HK-2 (cell line): ENCODE data around the gene NECTIN4.
"Not testable (repeated sequence)": the region's sequence is repeated elsewhere in the genome, so short reads cannot be mapped to it uniquely, and the experiment has no call there.

ENCODE experiments used
- DNase-seq: peaks from one replicate; pipeline ENCODE4 v3.0.0-alpha.2; 2018; ENCODE audit not compliant: unreplicated experiment

The NECTIN4 gene

DNA sequence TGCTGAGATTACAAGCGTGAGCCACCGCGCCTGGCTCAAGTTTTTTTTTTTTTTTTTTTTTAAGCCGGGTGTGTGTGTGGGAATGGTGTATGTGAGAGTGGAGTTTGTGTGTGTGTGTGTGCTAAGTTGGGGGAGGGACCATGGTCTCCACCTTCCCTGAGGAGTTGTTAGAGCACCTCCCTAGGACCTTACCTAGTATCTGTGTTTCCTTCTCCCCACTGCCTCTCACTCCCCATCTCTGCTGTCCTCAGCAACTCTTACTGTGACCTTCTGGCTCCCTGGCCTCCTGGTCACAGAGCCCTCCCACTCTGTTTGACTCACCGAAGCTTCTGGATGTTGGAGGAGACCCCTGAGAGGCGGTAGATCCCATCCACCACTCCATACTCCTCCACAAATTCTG, 30.1 kb downstream of the NECTIN4 start:
- no peak for DNase-seq

DNA sequence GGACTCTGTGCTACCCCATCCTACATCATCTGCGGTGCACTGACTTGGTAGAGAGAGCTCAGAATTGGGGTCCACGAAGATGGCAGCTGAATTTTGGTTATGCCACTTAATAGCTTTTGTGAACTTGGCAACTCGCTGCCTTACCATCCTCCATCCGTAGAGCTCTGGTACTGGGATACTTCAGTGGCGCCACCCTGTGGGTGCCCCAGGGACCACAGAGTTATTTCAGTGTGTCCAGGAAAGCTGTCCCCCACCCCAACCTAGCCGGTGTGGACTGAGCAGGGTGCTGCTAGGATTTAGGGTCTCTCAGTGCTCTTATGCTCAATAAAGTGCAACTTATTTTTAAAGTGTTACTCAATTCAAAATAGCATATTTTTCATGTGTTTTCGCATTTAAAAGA, 34.6 kb downstream of the NECTIN4 start:
- no peak for DNase-seq

DNA sequence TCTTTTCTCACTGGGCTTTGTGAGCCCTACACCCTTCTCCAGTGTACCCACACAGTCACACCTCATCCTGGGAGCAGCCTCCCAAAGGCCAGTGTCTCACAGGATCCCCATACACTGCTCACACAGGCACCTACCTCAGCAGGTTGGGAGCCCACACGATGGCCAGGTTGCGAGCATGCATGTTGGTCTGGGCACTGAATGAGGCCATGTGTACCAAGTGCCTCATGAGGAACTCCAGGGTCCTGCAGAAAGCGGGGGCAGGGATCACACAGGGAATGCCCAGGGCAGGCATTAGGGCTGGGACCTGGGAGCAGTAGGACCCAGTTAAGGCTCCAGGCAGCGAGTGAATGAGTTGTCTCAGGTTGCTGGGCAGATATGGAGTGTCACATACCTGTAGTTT, 35.1 kb downstream of the NECTIN4 start:
- DNase-seq = no peak

DNA sequence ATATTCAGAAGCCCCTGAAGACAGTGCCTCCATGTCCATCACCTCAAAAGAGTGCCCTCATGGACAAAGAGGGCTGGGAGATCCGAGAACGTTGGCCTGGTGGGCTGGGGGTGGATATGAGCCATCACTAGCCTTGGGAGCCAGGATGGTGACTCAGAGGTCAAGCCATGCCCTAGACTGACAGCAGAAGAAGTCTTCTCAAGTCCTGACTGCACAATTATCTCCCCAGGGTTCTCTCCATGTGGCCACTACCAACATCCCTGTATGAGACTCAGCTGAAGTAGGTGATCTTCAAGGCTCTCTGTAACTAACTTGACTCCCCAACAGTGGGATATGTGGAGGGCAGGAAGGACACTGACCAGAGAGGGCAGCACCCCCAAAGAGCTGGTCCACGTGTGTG, 36.5 kb downstream of the NECTIN4 start:
- DNase-seq = no peak

DNA sequence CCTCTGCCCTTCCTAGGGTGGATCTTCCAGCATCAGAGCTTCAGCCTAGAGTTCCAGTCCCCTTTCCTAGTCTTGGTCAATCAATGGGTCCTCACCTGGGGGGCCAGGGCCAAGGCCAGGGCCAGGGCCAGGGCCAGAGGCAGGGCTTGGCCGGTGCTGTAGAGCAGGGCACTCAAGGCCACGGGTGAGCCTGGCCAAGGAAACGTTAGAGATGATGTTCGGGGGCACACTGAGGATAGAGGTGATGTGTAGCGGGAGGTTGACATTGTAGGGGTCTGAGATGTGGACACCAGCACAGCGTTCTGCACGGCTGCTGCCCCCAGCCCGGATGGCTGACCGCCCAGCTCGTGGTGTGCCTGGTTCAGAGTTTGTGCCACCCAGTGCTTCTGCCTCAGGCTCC, 38.1 kb downstream of the NECTIN4 start:
- no peak for DNase-seq

DNA sequence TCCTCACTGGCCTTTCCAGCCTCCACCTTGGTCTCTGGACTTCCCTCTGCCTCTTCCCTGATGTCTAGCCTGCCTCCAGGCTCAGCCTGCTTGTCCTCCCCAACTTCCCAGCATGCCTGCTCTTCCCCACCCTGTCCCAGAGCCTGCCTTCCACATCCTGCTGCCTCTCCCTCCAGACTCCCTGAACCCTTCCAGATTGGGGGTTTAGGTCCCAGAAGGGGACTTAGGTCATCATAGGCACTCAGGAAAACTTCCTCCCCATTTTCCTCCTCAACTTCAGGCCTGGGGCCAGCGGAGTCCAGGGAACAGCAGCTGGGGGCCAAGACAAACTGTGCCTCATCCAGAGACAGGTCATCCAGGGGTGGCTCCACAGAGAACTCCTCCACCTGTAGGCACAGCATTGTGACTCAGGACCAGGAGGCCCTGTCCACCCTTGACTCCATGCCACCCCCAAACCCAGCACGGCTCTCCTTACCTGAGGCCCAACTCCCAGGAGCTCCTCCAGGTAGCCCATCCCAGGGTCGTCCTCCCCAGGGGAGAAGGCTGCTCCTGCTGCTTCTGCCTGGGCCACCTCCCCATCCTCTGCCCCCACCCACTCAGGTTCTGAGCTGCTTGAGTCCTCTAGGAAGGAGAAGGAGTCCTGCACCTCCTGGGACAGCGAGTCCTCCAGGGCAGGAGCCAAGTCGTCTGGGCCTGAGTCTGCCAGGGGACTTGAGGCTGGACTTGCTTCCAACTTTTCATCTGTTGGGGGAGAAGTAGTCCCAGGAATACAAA, 40.2 kb downstream of the NECTIN4 start:
- no peak for DNase-seq

DNA sequence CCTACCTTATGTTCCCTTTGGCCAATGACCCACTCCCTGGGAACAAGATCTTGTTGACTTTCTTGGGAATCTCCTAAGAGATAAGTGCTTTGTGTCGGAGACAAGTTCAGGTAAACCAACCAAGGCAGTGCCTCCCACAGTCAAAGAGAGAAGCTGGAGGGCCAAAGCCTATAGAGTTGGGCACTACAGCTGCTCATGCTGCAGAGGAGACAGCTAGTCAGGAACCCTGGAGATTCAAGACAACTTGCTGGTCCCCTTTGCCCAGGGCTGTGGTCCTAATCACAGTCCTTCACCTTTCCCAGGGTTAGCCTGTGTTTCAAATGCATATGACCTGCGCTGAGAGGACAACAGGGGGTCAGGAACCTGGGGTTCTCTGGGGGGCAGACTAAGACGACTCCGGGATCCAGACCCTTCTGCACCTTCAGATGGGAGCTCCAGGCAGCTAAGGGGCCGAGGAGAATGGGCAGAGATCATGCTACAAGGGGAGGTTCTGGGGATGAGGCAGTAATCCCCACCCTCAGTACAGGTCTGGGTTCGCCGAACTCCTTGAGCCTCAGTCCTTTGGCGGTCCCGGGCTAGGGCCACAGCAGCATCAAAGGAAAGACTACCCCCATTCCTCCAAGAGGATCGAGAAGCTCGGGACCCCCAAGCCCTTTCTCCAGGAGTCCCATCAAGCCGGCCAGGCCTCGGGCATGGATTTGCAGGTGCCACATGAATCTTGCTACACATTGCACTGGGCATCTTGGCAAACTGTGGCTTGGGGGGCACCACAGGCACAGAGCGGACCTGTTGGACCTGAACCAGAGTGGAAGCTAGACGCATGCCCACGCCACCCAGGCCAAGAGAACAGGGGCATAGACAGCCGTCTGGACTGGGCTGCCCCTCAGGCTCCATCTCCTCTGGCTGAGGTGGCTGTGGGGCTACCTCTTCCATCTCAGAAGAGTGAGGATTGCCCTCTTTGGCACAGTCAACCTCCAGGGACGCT, 41.6 kb downstream of the NECTIN4 start:
- DNase-seq = no peak

DNA sequence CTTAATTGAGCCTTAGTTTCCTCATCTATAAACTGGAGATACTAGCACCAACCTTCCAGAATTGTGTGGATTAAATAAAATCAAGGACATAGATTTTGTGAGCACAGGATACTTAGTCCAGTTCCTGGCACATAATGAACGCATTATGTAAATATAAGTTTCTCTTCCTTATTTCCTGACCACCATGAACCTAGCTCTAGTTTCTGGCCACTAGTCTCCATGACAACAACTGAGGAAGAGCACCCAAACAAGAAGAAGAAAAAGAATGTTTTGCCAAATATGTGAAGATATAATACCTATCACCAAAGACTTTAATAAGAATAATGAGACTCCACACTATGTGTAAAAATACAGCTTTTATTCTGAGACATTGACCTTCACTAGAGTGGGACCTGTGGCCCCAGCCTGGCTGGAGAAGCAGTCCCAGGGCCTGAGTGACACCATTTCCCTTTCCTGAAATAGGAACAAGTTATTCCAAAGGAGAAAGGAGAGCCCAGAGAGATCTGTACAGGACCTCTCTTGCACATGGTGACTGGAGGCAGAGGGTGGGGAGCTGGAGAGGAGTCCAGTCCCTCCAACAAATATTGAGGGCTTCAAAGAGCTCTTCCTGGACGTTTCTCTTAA, 42.6 kb downstream of the NECTIN4 start:
- DNase-seq = no peak

DNA sequence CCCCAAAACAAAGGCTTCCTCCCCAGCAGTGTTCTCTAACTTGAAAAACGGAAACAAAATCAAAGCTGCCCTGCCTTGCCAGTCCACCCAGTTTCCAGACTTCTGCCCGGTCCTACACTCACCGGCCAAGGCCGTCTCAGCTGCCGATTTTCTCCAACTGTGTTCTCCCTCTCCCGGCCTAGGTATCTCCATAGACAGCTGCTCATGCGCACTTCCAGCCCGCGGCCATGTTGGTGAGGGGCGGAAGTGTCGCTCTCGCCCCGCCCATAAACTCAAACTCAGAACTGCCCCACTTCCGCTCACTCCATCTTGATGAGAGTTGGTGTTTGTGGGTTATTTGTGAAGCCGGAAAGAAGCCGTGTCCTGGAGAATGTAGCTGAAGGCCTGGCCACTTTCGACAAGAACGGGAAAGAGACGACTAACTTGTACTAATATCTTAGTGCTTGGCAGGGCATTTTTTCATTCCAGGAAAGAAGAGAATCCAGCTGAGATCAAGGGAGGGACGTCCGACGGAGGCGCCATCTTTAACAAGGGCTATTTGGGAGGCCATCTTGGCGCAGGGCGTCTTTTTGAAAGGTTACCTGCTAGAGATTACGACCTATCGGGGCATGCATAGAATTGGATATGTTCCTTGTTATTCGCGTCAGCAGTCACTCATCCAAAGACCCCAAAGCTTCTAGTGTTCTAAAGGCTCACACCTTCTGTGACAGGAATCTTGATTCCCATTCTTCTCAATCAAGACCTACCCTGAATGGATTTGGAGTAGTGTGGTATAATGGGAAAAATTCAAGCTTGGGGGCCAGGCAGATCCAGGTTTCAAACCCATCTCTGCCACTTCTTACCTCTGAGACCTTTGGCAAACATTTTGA, 43.4 kb downstream of the NECTIN4 start, which contains the start of gene USF1:
Gene USF1, minus strand, starts transcription at position 242 of the 869 bp plus-strand sequence. CDS start 2,702 bp downstream, outside the sequence.
- DNase-seq = peak; percentile 91

DNA sequence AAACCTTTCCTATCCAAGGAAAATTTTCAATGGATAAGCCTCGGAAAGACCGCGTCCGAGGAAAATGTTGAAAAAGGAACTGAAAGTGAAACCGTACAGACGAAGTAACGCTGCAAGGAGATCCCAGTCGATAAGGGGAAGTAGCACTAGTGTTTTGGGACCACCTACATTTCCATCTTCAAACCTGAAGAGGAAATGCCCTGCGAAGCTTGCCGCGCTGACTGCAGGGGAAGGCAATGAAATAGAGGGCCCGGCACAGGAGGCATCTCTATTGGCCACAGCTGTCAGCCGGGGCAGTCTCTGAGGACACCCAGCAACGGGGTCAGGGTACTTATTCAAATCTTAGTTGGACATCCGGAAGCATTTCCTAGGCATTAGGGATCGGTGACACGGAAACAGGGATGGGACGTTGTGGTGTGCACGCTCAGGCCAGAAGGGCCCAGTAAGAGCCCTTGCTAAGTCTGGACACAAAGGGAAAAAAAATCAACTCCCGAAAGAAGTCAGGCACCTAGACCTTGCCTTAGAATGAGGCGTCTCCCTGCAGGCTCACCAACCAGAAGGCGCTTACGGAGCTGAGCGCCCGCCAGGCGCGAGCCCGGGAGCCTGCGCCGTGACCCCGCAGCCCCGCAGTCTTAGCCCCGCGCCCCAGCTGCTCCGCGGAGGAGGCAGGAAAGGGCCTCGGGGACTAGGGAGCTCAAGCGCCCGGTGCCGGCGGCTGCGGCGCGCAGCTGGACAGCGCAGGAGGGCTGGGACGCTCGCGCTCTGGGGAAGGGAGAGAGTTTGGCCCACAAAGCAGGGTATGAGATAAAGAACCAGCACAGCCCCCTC, 44.2 kb downstream of the NECTIN4 start:
- peak; percentile 65 for DNase-seq

DNA sequence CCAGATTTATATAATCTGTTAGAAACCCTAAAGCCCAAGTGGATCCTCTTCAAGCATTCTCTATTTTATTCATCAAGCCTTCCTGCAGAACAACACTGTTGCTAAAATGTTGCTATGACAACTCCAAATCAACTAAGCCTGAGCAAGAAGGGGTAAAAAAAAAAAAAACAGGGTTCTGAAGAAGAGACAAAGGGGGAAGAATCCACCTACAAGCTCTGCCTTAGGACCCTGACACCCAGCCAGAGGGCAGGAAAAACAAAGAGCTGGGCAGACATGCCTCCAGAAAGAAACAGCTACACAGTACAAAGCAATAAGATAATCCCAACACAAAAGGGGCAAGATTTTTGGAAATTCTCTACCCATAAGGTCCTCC, 44.8 kb downstream of the NECTIN4 start:
- no peak for DNase-seq

DNA sequence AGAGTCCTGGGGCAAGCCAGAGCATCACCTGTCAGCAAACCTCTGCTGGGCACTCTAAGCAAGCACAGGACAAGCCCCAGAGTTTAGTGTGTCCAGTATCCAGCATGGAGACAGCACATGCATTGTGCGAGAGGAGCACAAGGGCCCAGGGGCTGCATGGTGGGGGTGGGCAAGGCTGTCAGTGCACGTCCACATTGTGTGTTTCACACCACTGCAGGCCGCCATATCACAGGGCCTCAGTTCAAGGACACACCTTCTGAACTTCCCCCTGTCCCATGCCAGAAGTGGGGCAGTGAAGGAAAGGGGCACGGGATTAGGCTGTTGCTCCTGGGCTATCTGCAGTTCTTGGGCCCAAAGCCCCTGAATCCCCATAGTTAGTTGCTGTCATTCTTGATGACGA, 49.8 kb downstream of the NECTIN4 start:
- no peak for DNase-seq

DNA sequence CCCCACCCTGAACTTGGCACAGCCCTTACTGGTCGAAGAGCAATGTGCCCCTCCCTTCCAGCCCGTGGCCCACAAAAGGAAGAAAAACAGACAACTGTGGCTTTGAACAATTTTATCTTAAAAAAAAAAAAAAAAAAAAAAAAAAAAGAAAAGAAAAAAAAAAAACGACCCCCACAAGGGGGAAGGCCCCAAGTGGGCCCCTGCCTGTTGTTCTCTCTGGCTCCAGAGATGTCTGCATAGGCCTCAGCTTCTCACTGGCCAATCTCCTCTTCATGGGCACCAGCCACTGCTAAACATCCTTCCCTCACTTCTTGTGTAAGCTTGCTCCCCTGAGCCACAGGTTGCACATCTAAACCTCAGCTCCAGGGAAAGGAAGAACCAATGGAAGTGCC, 50.2 kb downstream of the NECTIN4 start:
- DNase-seq = no peak

DNA sequence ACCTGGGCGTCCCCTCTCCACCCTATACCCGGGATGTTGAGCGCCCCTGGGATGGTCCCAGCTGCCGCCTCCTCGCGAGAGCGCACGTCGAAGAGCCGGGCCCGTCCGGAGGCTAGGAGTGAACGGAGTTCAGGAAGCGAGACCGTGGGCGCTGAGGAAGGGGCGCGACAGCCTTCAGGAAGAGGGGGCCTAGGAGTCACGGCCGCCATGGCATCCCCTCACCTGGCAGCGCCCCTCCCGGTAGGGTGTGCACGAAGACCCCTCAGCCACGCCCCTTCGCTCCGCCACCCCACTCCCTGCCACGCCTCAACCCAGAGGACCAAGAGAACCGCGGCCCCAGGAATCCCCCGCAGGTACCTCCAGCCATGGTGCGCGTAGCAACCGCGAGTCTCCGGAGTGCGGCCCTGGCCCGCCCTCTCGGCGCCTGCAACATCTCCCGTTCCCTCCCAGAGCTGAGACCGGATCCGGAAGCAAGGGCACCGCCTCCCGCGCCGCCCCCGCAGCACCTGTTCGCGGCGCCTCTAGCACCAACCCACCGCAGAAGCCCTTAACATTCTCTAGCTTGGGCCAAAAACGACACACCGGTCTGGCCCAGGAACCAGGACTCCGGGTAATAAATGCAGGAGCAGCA, 50.7 kb downstream of the NECTIN4 start, which contains the start of gene TSTD1:
Gene TSTD1, minus strand, starts transcription at position 442 of the 631 bp plus-strand sequence. Its CDS starts 75 bp downstream, at position 367.
- peak; percentile 75 for DNase-seq

DNA sequence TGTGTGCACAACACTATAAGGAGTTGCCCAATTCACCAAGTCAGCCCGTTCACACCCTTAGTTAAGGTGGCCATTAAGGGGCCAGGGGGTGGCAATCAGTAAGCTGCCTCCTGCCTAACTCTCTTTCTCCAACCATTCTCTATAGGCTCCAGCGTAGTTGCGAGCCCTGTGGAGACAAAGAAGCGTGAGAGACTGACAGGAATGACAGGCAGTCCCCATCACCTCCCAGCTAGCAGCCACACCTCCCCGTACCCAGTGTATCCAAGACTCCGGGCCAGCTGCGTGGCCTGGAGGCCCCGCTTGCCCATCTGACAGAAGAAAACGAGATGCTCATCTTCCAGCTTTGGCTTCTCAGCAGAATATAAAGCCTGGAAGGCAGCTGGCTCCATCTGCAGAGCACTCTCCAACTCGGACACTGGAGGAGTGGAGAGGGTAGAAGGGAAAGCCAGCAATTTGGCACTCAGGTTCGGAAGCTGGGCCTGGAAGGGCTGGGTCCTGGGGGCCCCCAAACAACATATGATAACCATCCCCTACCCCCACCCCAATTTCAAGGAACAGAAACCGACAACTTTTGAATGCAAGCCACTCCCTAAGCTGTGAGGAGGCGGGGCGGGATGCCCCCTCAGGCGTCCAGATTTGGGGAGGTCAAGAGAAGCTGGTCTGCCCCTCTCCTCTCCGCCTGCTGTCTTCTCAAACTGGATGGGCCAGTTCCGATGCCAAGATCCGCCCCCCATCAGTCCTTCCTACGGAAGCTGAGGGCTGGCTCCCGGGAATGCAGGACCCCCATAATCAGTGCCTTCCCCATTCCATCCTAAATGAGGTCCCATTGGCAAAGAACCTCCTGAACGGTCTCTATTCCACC, 51.5 kb downstream of the NECTIN4 start:
- DNase-seq = no peak

DNA sequence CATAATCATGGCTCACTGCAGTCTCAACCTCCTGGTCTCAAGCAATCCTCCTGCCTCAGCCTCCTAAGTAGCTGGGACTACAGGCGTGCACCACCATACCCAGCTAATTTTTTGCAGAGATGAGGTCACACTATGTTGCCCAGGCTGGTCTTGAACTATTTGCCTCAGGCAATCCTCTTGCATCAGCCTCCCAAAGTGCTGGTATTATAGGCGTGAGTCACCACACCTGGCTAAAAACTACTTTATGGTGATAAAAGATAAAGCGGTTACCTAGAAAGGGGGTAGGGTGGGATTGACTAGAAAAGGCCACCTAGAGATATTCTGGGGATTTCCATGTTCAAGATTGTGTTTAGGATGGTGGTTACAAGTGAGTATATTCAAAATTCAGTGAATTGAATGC, 55.6 kb downstream of the NECTIN4 start:
- DNase-seq = no peak

DNA sequence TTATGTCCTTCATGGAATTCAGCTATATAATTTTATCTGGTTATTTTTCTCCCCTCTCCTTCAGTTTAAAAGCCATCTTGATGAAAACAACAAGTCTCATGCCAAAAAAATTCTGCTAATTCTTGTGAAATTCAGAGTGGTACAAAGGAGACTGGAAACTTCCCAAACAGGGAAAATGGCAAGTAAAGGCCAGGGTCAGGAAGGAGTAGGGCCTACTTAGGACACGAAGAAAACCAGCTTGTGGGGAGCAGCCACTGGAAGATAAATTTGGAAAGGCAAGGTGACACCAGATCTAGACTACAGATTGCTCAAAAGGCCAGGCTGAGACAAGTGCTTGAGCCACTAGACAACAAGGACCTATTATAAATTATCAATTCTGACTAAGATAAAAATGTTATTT, 56.9 kb downstream of the NECTIN4 start:
- DNase-seq = no peak

DNA sequence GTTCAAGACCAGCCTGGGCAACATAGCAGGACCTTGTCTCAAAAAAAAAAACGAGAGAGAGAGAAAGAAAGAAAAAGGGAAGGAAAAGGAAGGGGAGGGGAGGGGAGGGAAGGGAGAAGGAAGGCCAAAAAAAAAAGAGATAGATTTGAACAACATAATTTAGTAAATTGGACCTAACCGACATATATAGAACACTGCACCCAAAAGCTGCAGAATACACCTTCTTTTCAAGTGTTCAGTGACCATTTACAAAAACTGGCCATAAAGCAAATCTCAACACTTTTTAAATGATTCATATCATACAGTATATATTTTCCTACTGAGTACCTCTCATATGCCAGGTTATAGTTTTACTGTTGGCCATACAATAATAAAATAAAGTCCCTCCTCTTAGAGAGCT, 57.5 kb downstream of the NECTIN4 start:
- DNase-seq = no peak

DNA sequence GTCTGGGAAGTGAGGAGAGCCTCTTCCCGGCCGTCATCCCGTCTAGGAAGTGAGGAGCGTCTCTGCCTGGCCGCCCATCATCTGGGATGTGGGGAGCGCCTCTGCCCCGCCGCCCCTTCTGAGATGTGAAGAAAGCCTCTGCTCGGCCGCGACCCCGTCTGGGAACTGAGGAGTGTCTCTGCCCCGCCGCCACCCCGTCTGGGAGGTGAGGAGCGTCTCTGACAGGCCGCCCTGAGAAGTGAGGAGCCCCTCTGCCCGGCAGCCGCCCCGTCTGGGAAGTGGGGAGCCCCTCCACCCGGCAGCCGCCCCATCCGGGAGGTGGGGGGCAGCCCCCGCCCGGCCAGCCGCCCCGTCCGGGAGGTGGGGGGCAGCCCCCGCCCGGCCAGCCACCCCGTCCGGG, 59.9 kb downstream of the NECTIN4 start:
- not testable (repeated sequence) for DNase-seq
